GM18858 (cell line): ENCODE results near the gene AKNA.

Experiments
- ATAC-seq: cut with Tn5 transposase; IDR thresholded peaks from one replicate; pipeline ENCODE4 v1.9.1; 2021; ENCODE audit not compliant: unreplicated experiment

Gene AKNA, protein sequence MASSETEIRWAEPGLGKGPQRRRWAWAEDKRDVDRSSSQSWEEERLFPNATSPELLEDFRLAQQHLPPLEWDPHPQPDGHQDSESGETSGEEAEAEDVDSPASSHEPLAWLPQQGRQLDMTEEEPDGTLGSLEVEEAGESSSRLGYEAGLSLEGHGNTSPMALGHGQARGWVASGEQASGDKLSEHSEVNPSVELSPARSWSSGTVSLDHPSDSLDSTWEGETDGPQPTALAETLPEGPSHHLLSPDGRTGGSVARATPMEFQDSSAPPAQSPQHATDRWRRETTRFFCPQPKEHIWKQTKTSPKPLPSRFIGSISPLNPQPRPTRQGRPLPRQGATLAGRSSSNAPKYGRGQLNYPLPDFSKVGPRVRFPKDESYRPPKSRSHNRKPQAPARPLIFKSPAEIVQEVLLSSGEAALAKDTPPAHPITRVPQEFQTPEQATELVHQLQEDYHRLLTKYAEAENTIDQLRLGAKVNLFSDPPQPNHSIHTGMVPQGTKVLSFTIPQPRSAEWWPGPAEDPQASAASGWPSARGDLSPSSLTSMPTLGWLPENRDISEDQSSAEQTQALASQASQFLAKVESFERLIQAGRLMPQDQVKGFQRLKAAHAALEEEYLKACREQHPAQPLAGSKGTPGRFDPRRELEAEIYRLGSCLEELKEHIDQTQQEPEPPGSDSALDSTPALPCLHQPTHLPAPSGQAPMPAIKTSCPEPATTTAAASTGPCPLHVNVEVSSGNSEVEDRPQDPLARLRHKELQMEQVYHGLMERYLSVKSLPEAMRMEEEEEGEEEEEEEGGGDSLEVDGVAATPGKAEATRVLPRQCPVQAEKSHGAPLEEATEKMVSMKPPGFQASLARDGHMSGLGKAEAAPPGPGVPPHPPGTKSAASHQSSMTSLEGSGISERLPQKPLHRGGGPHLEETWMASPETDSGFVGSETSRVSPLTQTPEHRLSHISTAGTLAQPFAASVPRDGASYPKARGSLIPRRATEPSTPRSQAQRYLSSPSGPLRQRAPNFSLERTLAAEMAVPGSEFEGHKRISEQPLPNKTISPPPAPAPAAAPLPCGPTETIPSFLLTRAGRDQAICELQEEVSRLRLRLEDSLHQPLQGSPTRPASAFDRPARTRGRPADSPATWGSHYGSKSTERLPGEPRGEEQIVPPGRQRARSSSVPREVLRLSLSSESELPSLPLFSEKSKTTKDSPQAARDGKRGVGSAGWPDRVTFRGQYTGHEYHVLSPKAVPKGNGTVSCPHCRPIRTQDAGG (N-terminal part only)

GRCh38 chr9:114387680-114388356 lies at the start of gene AKNA:
Gene AKNA (minus strand): TSS chr9:114387982. CDS start chr9:114381333, 6,649 bp downstream.
- ATAC-seq: no peak

DNA sequence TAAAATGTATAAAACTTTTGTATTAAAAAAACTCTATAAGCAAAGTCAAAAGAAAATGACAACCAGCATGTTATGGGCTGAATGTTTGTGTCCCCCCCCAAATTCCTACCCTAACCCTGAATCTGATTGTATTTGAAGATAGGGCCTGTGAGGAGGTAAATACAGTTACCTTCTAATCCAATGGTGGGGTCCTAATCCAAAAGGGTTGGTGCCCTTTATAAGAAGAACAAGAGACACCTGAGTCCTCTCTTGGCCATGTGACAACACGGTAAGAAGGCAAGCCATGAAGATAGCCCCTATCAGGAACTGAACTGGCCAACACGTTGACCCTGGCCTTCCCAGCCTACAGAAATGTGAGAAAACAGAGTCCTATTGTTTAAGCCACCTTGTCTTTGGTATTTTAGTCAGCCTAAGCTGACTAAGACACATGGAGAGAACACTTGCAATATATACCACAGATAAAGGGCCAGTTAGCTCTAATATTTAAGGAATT lies 49.7 kb upstream of the AKNA start:
- ATAC-seq: no peak

DNA sequence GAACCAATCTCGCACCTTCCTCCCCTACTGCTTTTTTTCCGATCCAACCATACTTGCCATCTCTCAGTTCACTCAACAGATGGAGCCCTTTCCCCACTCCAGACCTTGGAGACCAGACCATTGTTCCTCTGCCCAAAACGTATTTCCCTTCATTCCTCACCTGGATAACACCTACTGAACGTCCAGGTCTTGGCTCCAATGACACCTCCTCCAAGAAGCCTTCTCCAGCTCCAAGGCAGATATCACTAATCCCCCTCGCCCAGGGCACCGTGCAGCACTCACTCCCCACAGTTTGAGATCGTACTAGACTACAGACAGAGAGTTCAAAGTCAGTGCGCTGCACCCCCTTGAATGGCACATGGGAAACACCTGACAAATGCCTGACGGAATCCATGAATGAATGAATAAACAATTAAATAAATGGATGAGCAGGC lies 47.1 kb upstream of the AKNA start:
- no peak for ATAC-seq

DNA sequence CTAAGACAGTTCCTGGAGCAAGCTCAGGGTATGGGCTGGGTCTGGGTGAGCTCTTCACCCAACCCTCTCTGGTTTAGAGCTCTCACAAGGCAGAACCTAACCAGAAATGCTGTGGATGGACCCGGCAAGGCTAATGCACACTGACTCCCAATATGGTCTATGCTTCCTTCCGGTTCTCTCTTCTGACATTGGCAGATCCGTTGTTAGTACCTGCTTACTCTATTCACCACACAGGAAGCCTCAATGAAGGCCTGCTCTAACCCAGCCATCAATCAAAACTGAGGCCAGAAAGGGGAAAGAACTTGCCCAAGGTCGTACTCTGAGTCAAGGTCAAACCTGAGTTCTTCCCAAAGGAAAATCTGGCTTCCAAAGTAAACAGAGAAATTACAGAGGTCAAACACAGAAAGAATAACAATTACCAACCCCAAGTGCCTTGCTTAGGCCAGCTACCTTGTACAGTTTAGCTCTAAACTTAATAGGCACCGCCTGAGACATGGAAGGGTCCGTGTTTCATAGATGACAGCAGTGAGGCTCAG lies 46.0 kb upstream of the AKNA start:
- ATAC-seq: no peak

DNA sequence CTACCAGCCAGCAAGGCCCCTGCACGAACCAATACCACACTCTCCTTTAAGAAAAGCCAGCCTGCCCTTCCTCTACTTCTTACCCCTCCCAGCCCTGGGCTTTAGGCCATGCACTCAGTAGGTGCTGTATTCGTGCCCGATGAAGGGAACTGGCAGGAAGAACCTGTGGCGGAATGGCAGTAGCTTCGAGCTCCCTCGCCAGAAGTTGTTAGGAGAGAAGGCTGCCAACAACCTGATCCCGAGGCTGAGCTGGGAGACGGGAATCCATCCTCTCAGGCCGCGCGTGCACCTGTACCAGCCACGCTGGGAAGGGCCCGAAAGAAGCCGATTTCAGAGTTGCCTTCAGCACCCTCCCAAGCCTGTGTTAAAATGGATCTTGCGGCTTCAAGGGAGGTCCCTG lies 45.3 kb upstream of the AKNA start:
- ATAC-seq: no peak

DNA sequence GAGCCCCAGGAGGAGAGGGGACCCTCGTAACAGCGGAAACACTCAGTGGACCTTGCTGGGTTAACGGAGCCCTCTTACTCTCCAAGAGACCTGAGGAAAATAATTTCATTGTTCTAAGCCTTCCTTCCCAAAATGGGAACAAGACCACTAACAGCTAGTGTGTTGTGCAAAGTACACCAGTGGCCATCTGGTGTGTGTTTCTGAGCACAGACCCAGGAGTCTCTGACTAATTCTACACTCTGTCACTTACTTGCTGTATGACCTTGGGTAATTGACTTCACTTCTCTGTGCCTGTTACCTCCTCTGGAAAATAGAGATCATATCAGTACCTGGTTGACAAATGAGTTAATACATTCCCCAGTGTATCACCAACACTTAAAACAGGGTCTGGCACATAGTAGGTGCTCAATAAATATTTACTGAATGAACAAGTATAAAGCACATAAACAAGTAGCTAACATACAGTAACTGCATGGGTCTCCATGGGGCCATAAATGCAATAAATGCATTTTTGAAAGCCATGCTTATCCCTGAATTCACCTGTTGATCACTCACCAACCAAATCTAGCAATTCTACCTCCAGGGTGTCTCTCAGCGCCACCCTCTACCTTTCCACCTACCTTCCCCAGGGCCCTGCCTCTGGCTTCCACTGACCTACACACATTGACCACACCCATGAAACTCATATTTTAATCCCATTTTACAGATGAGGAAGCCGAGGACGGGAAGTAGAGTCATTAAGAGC lies 44.7 kb upstream of the AKNA start:
- no peak for ATAC-seq

GRCh38 chr9:114431770-114432169 lies 44.0 kb upstream of the AKNA start:
- no peak for ATAC-seq

- ATAC-seq: no peak
Observed at GRCh38 chr9:114431003-114431402, 43.2 kb upstream of the AKNA start.

GRCh38 chr9:114430457-114430856 lies 42.7 kb upstream of the AKNA start:
- ATAC-seq: no peak

GRCh38 chr9:114429488-114429887 lies 41.7 kb upstream of the AKNA start:
- ATAC-seq: no peak

- ATAC-seq: no peak
Observed at GRCh38 chr9:114428466-114428865, 40.7 kb upstream of the AKNA start.

DNA sequence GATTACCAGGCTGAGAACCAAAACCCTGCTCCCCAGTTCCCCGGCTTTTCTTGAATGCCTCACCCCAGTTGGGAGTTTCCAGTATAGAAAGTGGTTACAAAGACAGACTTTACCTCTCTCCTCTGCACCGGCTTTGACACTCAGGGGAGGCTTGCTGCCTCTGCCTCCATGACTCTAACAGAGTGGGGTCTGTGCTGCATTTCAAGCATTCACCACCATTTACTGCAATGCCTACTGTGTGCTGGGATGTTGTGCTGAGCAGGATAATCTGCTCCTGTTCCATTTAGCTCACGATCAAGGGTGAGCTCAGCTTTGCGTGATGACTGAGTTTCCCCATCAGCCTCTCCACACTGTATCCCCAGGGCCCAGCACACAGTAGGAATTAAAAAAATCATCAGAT lies 39.9 kb upstream of the AKNA start:
- ATAC-seq: no peak

DNA sequence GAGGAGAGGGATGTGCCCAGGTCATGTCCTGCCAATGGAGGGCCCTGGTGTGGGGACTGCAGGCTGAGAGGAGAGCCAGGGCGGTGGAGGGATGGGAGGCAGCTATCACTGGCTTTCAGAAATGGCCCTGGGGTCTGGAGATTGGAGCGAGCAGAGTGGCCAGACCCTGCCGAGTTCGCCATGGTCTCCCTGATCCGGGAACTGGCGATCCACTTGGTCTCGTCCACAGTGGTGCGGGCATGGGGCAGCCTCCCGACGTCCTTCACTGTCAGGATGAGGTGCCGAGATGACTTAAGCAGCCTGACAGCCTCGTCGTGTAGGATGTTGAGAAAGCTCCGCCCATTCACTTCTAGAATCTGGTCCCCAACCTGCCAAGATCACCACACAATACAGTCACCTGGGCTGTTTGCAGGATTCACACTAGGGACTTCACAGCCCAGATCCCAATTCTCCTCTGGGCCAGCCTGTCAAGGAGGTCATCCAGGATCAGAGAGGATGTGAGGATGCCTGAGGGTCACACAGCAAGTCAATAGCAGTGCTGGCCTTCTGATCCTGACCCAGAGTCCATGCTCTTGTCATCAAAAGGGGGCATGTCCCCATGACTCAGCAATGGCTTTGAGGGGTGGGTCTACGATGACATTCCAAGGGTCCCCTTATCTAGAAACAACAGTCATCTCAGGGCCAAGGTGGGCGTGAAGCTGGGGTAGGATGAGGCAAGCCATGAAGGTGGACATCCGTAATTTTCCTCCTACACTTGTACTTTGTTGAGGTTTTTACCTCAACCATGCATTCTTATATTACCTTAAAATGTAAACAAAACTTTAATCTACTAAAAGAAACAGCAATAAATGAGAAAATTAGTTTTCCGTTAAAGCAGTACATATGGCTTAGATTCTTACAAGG lies 38.5 kb upstream of the AKNA start:
- ATAC-seq: no peak

DNA sequence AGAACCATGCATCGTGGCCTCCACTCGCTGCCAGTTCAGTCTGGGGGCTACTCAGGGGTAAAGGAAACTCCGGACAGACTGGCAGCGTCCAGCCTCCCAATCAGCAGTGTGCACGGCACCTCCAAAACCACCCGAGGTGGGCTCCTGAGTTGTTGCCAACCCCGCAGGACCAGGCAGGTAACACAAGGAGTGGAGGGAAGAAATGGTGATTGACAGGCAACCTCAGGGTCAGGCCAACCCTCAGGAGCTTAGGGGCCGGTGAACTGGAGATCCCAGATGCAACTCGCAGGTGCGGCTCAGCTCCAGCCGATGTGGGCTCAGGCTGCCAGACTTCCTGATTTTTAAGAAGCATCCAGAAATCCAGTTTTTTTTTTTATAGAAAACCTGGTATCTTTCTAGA lies 37.3 kb upstream of the AKNA start:
- no peak for ATAC-seq

GRCh38 chr9:114424126-114424525 lies 36.3 kb upstream of the AKNA start:
- no peak for ATAC-seq

DNA sequence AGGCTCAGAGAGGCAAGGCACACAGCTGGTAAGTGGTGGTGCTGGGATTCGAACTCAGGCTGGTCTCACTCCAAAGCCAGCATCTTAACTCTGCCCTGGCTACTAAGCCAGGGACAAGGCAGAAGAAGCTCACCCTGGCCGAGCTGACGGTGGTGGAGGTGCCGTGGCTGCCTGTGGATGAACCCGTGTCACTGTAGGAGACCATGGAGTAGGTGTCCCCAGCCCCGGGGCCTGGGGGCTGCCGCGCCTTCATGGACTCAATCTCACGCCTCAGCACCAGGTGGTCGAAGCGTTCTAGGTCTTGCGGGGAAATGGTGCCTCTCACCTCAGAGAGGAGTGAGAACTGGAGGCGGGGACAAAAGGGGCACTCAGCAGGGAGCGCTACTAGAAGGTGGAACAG lies 35.4 kb upstream of the AKNA start:
- ATAC-seq: no peak

DNA sequence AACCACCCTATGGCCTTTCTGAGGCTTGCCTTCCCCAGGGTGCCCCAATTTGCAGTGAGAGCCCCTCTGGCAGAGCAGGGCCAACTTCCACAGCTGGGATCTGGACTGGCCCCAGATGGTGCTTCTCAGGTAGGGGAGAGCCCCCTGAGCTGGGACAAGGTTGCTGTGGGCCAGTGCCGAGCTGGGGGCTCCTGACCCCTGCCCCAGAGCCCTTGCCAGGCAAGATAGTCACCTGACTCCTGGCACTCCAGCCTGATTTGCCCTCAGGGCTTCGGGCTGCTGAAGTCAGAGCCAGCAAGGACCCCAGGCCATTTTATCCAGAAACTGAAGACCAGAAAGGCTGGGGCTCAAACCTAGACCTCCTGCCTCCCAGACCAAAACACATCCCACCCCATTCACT lies 33.4 kb upstream of the AKNA start:
- no peak for ATAC-seq

- no peak for ATAC-seq
Observed at GRCh38 chr9:114419796-114420195, 32.0 kb upstream of the AKNA start.

- no peak for ATAC-seq
Observed at GRCh38 chr9:114418053-114418452, 30.3 kb upstream of the AKNA start.
